NCI-H1417 treated with DMSO at 0.1 percent for 48 hours (cell line): ENCODE measurements around the gene UNC5B.
"Not testable (repeated sequence)": the region's sequence is repeated elsewhere in the genome, so short reads cannot be mapped to it uniquely, and the experiment has no call there.

Experiments
- DNase-seq: peaks from one replicate; lab custom pipeline; 2025; lab: John Stamatoyannopoulos, UW

UNC5B gene

GRCh38 chr10:71268758-71269157, 56.4 kb downstream of the UNC5B start:
- DNase-seq = no peak

- DNase-seq = no peak
Observed at GRCh38 chr10:71269301-71270288, 57.2 kb downstream of the UNC5B start.

- DNase-seq = no peak
Observed at GRCh38 chr10:71270301-71271220, 58.2 kb downstream of the UNC5B start.

GRCh38 chr10:71271662-71272055, 59.3 kb downstream of the UNC5B start:
- DNase-seq = no peak

GRCh38 chr10:71272056-71272771, 59.8 kb downstream of the UNC5B start:
- no peak for DNase-seq

GRCh38 chr10:71272974-71273373, 60.6 kb downstream of the UNC5B start:
- DNase-seq = not testable (repeated sequence)

GRCh38 chr10:71273506-71273905, 61.1 kb downstream of the UNC5B start:
- no peak for DNase-seq

GRCh38 chr10:71274901-71275796, 62.8 kb downstream of the UNC5B start:
- no peak for DNase-seq

GRCh38 chr10:71276873-71277272, 64.5 kb downstream of the UNC5B start:
- no peak for DNase-seq

GRCh38 chr10:71277914-71278665, 65.7 kb downstream of the UNC5B start:
- DNase-seq = no peak

- no peak for DNase-seq
Observed at GRCh38 chr10:71278691-71279588, 66.6 kb downstream of the UNC5B start.

- DNase-seq = no peak
Observed at GRCh38 chr10:71279590-71280170, 67.3 kb downstream of the UNC5B start.

GRCh38 chr10:71280216-71280615, 67.8 kb downstream of the UNC5B start:
- DNase-seq = no peak

GRCh38 chr10:71280825-71281224, 68.5 kb downstream of the UNC5B start:
- no peak for DNase-seq

GRCh38 chr10:71281646-71282322, 69.4 kb downstream of the UNC5B start:
- no peak for DNase-seq

GRCh38 chr10:71282323-71282680, 69.9 kb downstream of the UNC5B start:
- DNase-seq = no peak

- DNase-seq = no peak
Observed at GRCh38 chr10:71283410-71283809, 71.0 kb downstream of the UNC5B start.

- DNase-seq = no peak
Observed at GRCh38 chr10:71283876-71284275, 71.5 kb downstream of the UNC5B start.
